Sigmoid colon (tissue), 7 donors: Measurements from ENCODE around the gene IGFL1. TPM values are rescaled to one million over a fixed set of nuclear protein-coding genes. Genes with fewer than 3 reads are reported as not detected.

Experiments
- DNase-seq: peaks from one replicate; pipeline ENCODE4 v3.0.0-alpha.2; 2019
- H3K27ac ChIP-seq, 4 donors: fragments of 200-600 bp; sonication (generic); one replicate each; pipeline ENCODE4 v1.5.1; 2016 to 2019; ENCODE audit warnings: mild to moderate bottlenecking in 1 of 4
- H3K27me3 ChIP-seq, 3 donors: fragments of 200-600 bp; sonication (generic); one replicate each; pipeline ENCODE4 v1.5.1; 2019; ENCODE audit warnings: mild to moderate bottlenecking in 1 of 3
- H3K36me3 ChIP-seq, 4 donors: fragments of 200-600 bp; sonication (generic); one replicate each; pipeline ENCODE4 v1.5.1; 2016 to 2019
- H3K4me1 ChIP-seq, 4 donors: fragments of 200-600 bp; sonication (generic); one replicate each; pipeline ENCODE4 v1.5.1; 2017 to 2019
- H3K4me3 ChIP-seq, 4 donors: fragments of 200-600 bp; sonication (generic); one replicate each; pipeline ENCODE4 v1.5.1; 2017 to 2019; ENCODE audit warnings: mild to moderate bottlenecking in 2 of 4, moderate library complexity in 1 of 4
- H3K9me3 ChIP-seq, 4 donors: fragments of 200-600 bp in 3 of 4; sonication (generic) in 3 of 4; one replicate each; pipeline versions ENCODE4 v1.5.1 to v1.6.1; 2013 to 2019
- CTCF ChIP-seq, 4 experiments: fragments of 450-650 bp in 3 of 4; fragments of 200-600 bp in 1 of 4; IDR thresholded peaks; one replicate each; pipeline ENCODE4 v1.5.1; 2016 to 2019; ENCODE audit warnings: antibody characterized with exemption in 4 of 4, mild to moderate bottlenecking in 3 of 4, moderate library complexity in 2 of 4
- EP300 ChIP-seq, 4 donors: sonication (generic); formaldehyde crosslinking; IDR thresholded peaks; one replicate each; pipeline ENCODE4 v1.6.1; 2017; ENCODE audit warnings: antibody characterized with exemption in 4 of 4
- POLR2A ChIP-seq, 2 donors: fragments of 450-650 bp; IDR thresholded peaks; one replicate each; pipeline ENCODE4 v1.6.1; 2016; ENCODE audit warnings: antibody characterized with exemption in 2 of 2, mild to moderate bottlenecking in 2 of 2, moderate library complexity in 2 of 2
- POLR2AphosphoS5 ChIP-seq, 4 donors: sonication (generic); formaldehyde crosslinking; IDR thresholded peaks; one replicate each; pipeline ENCODE4 v1.6.1; 2017; ENCODE audit warnings: antibody characterized with exemption in 4 of 4
- WGBS, 2 donors: extraction: QIAGEN DNeasy Blood & Tissue Kit; methylation state at CpG; one replicate each; pipeline ENCODE4 v1.1.7; 2013; 5-methylcytosine and 5-hydroxymethylcytosine counted together
- intact Hi-C: fragments of 100-400 bp; cut with DNase I; formaldehyde crosslinking; loops from one replicate; pipeline ENCODE4 v1.15.1; 2023
- polyA plus RNA-seq, 3 donors: library from polyadenylated mRNA; stranded (reverse); fragments of 200-250 nt; gene quantifications; one replicate each; pipeline ENCODE4 v1.2.3, GENCODE V29; 2013
- total RNA-seq, 4 donors: library from RNA; depleted of rRNA; stranded (reverse); fragments of >200 nt; gene quantifications; one replicate each; pipeline ENCODE4 v1.1.0, GENCODE V29; 2016
- donor health status: healthy with polysubstance abuse.
- donor health status: Bipolar disorder and iron deficiency.
- donor health status: healthy.

IGFL1 gene
- total and polyA plus RNA-seq, 7 donors: not detected

GRCh38 chr19:46217476-46217875 is 12.1 kb upstream of the IGFL1 start:
- no peak for DNase-seq
- Histone ChIP-seq H3K4me1 (peaks cover 0 to 14% (median 13%) of the 10 kb centered on the region in 4 donors), H3K27me3 (peaks cover 0 to 18% (median 0%) of the 10 kb centered on the region in 3 donors), H3K9me3 (no peaks in the 10 kb centered on the region), H3K4me3 (no peak overlapping the region), H3K27ac (no peak overlapping the region), H3K36me3 (no peaks in the 10 kb centered on the region)
- TF ChIP-seq CTCF (IDR thresholded peaks at IDR 0.05) (no peak), POLR2AphosphoS5 (IDR thresholded peaks at IDR 0.05) (no peak), EP300 (IDR thresholded peaks at IDR 0.05) (no peak), POLR2A (IDR thresholded peaks at IDR 0.05) (no peak)
- 85 to 88% methylated on average over 9 of the region's 9 CpGs for WGBS, 2 donors
- intact Hi-C loops: no loop called here

DNA sequence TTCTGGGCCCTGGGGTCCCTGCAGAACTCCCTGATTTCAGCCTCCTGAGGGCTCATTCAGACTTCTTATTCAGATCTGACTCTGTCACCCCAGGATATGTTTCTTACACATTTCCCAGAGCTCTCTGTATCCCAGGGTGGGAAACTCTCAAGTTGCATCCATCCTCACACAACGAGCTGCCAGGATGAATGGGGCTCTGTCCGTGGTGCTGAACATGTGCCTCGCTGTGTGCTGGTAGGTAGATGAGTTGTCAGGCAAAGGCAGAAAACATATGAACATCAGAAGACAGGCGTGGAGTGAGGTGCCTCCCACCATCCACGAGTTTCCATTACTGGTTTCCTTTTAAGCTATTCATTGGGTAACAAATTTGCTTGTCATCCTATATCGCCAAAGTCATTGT is 11.4 kb upstream of the IGFL1 start:
- no peak for TF ChIP-seq EP300 (IDR thresholded peaks at IDR 0.05)
- TF ChIP-seq POLR2A (IDR thresholded peaks at IDR 0.05): no peak
- TF ChIP-seq CTCF (IDR thresholded peaks at IDR 0.05): no peak
- no peak for TF ChIP-seq POLR2AphosphoS5 (IDR thresholded peaks at IDR 0.05)
- intact Hi-C loops: no loop called here
- Histone ChIP-seq H3K27ac (no peak overlapping the region), H3K36me3 (no peaks in the 10 kb centered on the region), H3K9me3 (no peaks in the 10 kb centered on the region), H3K4me1 (peaks cover 0 to 17% (median 17%) of the 10 kb centered on the region in 4 donors), H3K27me3 (peaks cover 0 to 16% (median 0%) of the 10 kb centered on the region in 3 donors), H3K4me3 (no peak overlapping the region)
- 23 to 29% methylated on average over 6 of the region's 6 CpGs for WGBS, 2 donors
- DNase-seq: no peak

DNA sequence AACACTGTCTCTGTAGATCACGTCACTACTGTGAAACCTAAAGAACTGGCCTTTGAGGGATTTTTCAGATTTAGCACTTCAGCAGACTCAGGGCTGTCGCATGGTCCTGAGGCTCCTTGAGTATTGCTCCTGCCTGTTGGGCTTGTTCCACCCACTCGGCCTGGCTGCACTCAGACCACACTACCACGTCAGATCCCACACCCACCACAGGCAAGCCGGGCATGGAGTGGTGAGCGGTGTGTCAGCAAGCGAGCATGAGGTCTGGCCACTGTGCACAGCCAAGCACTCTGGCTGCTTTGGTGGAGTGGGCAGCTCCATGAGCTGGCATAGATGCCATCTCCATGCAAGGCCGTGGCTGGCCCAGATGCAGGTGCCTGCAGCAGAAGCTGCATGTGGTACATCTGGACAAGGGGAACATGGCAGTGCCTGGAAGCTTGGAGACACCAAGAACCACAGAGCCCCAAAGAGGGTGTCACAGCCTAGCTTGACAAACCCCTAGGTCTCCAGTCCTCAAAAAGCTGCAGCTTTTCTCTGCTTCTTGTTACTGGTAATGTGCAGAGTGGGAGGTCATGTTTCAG is 9.4 kb upstream of the IGFL1 start:
- H3K36me3 ChIP-seq: no peaks in the 10 kb centered on the region
- TF ChIP-seq POLR2AphosphoS5 (IDR thresholded peaks at IDR 0.05) (no peak), EP300 (IDR thresholded peaks at IDR 0.05) (no peak), POLR2A (IDR thresholded peaks at IDR 0.05) (no peak), CTCF (IDR thresholded peaks at IDR 0.05) (no peak)
- WGBS, 2 donors: 79 to 82% methylated on average over 8 of the region's 8 CpGs
- peaks cover 0 to 13% (median 0%) of the 10 kb centered on the region in 3 donors for H3K27me3 ChIP-seq
- DNase-seq: no peak
- intact Hi-C loops: no loop called here
- no peaks in the 10 kb centered on the region for H3K9me3 ChIP-seq
- H3K4me1 ChIP-seq: peaks cover 0 to 17% (median 17%) of the 10 kb centered on the region in 4 donors
- no peak overlapping the region for H3K27ac ChIP-seq
- H3K4me3 ChIP-seq: no peak overlapping the region

DNA sequence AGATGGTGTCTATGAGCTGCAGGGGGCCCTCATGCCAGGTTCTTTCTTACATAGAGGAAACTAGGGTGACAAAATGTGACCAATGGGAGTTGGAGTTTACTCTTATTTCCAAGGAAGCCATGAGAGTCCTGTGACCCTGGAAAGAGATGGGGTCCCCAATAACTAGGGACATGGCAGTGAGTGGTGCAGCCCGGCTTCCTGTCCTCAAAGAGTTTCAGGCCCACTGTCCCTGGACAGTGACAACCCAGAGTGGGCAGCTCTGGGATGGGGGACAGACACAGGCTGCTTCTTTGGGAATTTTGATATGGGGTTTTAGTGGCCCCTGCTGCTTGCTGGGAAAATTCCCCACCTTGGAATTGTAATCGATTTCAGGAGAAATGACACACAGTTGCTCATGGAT is 8.4 kb upstream of the IGFL1 start:
- no peak overlapping the region for H3K27ac ChIP-seq
- TF ChIP-seq POLR2AphosphoS5 (IDR thresholded peaks at IDR 0.05): no peak
- TF ChIP-seq CTCF (IDR thresholded peaks at IDR 0.05): no peak
- TF ChIP-seq POLR2A (IDR thresholded peaks at IDR 0.05): no peak
- no peak for TF ChIP-seq EP300 (IDR thresholded peaks at IDR 0.05)
- 78 to 92% methylated on average over 2 of the region's 2 CpGs for WGBS, 2 donors
- peaks cover 0 to 17% (median 17%) of the 10 kb centered on the region in 4 donors for H3K4me1 ChIP-seq
- intact Hi-C loops: no loop called here
- no peaks in the 10 kb centered on the region for H3K9me3 ChIP-seq
- H3K36me3 ChIP-seq: no peaks in the 10 kb centered on the region
- no peak overlapping the region for H3K4me3 ChIP-seq
- H3K27me3 ChIP-seq: peaks cover 0 to 18% (median 0%) of the 10 kb centered on the region in 3 donors
- DNase-seq: no peak
